Mucosa of descending colon (tissue), 3 donors: ENCODE data around the gene SMAD7. TPM values are rescaled to one million over a fixed set of nuclear protein-coding genes. Genes with fewer than 3 reads are reported as not detected.

Experiments
- ATAC-seq: fragments of 200-7000 bp; cut with Tn5 transposase; one replicate; pipeline ENCODE4 v1.9.1; 2020; ENCODE audit warnings: mild to moderate bottlenecking, moderate library complexity
- DNase-seq, 3 donors: peaks; one replicate each; pipeline ENCODE4 v3.0.0-alpha.2; 2020
- H3K36me3 ChIP-seq: fragments of 200-600 bp; one replicate; pipeline ENCODE4 v1.8.0; 2021; ENCODE audit warnings: low read depth, mild to moderate bottlenecking
- H3K4me1 ChIP-seq: fragments of 200-600 bp; one replicate; pipeline ENCODE4 v1.8.0; 2021; ENCODE audit warnings: low read depth, mild to moderate bottlenecking
- H3K4me3 ChIP-seq: fragments of 200-600 bp; one replicate; pipeline ENCODE4 v1.8.0; 2021; ENCODE audit warnings: mild to moderate bottlenecking
- H3K9me3 ChIP-seq: fragments of 200-600 bp; one replicate; pipeline ENCODE4 v1.8.0; 2021; ENCODE audit warnings: mild to moderate bottlenecking
- intact Hi-C, 2 donors: fragments of 100-400 bp; cut with DNase I in 1 of 2; cut with micrococcal nuclease in 1 of 2; formaldehyde crosslinking; loops; one replicate each; pipeline versions ENCODE4 v1.11.0 to v1.11.1; 2022; cut with DNase I, micrococcal nuclease
- total RNA-seq, 3 donors: library from RNA; stranded (reverse); fragmentation: NEBNext Ultra II Directional in 2 of 3; extraction: Animal tissue kit (Norgen Biotek cat#: 25700) in 2 of 3; gene quantifications; one replicate each; pipeline versions ENCODE4 v1.2.1 to v1.2.4, GENCODE V29; 2021 to 2023
- TF ChIP-seq, protein P1 (sequence below): fragments of 200-600 bp; IDR thresholded peaks from one replicate; pipeline ENCODE4 v1.8.0; 2022; ENCODE audit warnings: antibody characterized with exemption, mild to moderate bottlenecking
- donor health status: DM: no; HTN: no; CAD: no; lungs with moderate emphysema.
- donor health status: DM: no; HTN: no; CAD: no.
- donor health status: DM: no; HTN: yes; CAD: no.

SMAD7 gene
- total RNA-seq, 3 donors from 2014 or later: 22.3 to 67.4 (median 33.1) TPM

DNA sequence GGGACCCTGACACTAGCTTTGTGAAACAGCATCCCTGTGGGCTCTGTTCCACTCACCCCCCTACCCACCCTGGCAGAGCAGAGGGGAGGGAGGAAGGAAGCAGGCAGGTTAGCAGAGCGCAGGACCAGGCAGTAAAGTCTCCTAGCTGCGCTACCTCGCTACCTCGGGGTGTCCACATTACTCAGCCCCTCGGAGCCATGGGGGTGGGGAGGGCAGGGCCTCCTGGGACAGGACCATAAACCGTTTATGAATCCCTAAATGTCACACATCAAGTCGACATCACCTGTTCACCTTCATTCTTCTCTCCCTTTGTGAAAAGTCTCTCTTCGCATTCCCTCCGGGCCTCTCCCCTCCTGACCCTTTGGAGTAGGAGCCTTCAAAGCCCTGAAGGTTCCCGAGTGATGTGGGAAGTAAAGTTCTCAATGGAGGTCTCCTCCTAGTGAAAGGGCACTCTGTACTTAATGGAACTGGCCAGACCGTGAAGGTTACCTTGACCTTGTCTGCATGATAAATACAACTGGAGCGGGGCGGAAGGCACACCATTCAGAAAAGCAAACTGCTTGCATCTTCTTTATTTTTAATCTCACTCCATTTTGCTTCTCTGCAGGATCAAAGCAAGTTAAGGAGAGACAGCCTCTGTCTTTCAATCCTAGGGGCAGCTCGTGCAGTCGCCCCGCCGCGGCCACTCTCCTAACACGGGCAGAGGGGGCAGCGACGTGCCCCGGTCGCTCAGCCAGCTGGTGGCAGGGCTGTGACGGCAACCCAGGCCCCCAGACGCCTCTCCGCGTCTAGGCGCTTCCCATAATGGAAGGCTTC, 23.7 kb upstream of the SMAD7 start:
- ATAC-seq (no peak), DNase-seq (no peak)
- Histone ChIP-seq H3K4me3 (no peak overlapping the region), H3K36me3 (no peaks in the 10 kb centered on the region), H3K4me1 (peaks cover 5% of the 10 kb centered on the region), H3K9me3 (no peaks in the 10 kb centered on the region)
- TF ChIP-seq, protein P1, sequence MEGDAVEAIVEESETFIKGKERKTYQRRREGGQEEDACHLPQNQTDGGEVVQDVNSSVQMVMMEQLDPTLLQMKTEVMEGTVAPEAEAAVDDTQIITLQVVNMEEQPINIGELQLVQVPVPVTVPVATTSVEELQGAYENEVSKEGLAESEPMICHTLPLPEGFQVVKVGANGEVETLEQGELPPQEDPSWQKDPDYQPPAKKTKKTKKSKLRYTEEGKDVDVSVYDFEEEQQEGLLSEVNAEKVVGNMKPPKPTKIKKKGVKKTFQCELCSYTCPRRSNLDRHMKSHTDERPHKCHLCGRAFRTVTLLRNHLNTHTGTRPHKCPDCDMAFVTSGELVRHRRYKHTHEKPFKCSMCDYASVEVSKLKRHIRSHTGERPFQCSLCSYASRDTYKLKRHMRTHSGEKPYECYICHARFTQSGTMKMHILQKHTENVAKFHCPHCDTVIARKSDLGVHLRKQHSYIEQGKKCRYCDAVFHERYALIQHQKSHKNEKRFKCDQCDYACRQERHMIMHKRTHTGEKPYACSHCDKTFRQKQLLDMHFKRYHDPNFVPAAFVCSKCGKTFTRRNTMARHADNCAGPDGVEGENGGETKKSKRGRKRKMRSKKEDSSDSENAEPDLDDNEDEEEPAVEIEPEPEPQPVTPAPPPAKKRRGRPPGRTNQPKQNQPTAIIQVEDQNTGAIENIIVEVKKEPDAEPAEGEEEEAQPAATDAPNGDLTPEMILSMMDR: no peak
- intact Hi-C loops: no loop called here

DNA sequence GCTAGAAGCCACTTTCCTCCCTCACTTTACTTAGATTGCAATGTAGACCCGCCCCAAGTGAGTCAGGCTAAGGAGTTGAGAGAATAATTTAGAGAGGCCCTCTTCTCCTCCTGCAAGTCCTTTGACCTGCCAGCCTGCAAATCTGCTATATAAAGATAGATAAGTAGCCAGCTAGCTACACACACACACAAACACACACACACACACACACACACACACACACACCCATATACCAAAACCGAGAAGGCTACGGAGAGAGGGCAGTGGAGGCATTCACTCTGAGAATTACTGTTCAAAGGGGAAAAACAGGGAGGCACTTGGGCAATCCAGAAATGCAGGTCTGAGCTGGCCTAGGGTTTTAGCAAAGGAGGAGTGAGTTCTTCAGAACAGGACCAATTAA, 23.0 kb upstream of the SMAD7 start:
- ATAC-seq: peak; percentile 63
- DNase-seq: peak in 1 of 3 donors; percentile 69
- Histone ChIP-seq H3K36me3 (no peaks in the 10 kb centered on the region), H3K4me3 (no peak overlapping the region), H3K4me1 (peaks cover 5% of the 10 kb centered on the region), H3K9me3 (no peaks in the 10 kb centered on the region)
- TF ChIP-seq, protein P1: no peak
- intact Hi-C loops: no loop called here

DNA sequence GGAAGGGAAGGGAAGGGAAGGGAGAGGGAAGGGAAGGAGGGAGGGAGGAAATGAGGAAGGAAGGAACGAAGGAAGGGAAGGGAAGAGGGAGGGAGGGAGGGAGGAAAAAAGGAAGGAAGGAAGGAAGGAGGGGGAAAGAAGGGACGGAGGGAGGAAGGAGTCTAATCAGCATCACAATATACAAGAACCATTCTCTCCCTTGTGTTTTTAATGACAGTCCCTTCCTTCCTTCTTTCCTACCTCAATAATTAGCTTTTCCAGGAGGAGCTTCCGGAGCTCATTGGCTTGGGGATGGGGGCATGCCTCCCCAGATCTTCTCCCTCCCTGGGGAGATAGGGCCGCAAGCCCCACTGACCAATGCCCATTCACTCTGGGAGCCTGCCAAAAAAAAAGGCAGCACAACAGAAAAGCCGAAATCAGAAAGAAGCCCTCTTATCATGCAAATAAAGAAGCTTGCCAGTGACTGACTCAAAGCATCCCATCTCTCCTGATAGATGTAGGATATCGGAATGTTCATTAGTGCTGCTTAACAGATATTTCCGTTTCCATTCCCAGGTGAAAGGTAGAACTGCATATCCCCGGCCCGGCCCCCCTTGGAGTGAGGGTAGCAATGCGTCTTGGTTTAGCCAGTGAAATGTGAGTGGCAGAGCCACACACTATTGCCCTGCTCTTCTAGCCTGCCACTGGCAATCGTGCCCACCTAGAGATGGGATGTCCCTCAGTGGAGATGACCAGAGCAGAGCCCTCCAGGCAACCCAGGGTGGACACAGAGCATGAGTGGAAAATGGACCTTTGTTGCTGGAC, 17.8 kb upstream of the SMAD7 start:
- DNase-seq: no peak
- TF ChIP-seq, protein P1: no peak
- intact Hi-C loops: no loop called here
- ATAC-seq: no peak
- no peak overlapping the region for H3K4me3 ChIP-seq
- H3K9me3 ChIP-seq: no peaks in the 10 kb centered on the region
- H3K4me1 ChIP-seq: no peaks in the 10 kb centered on the region
- no peaks in the 10 kb centered on the region for H3K36me3 ChIP-seq

DNA sequence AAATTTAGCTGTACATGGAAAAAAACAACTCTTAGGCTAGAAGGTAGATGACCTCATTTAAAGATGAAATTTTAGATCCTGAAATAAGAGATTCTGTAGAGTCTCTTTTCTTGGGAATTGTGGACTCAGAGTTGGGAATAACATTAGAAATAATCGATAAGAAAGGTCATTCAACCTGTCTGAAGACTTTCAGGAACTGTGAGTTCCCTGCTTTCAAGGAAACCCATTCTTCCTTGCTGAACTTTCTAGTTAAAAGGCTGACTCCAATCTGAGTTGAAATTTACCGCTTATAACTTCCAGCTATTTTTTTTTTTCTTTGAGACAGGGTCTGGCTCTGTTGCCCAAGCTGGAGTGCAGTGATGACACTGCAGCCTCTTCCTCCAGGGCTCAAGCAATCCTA, 16.8 kb upstream of the SMAD7 start:
- TF ChIP-seq, protein P1: no peak
- no peaks in the 10 kb centered on the region for H3K4me1 ChIP-seq
- intact Hi-C loops: no loop called here
- H3K36me3 ChIP-seq: no peaks in the 10 kb centered on the region
- no peaks in the 10 kb centered on the region for H3K9me3 ChIP-seq
- H3K4me3 ChIP-seq: no peak overlapping the region
- no peak for ATAC-seq
- DNase-seq: no peak

DNA sequence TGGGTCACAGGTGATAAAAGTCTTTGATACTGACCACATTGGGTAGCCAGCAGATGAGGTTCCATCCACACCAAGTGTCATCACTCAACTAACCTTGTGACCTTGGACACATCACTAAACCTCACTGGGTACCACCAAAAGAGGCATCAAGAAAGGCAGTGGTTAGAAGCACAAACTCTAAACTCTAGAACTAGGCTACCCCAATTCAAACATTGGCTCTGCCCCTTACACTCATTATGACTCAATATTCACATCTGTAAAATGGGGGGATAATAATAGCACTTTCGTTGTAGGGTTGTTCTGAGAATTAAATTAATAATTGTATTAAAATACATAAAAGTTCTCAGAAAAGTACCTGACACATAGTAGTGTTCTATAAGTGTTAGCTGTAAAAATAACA, 15.8 kb upstream of the SMAD7 start:
- Histone ChIP-seq H3K4me1 (no peaks in the 10 kb centered on the region), H3K9me3 (no peaks in the 10 kb centered on the region), H3K4me3 (no peak overlapping the region), H3K36me3 (no peaks in the 10 kb centered on the region)
- intact Hi-C loops: no loop called here
- TF ChIP-seq, protein P1: no peak
- DNase-seq (no peak), ATAC-seq (no peak)
